H1 (cell line): Measurements from ENCODE around the gene L3MBTL4. TPM values are rescaled to one million over a fixed set of nuclear protein-coding genes. Genes with fewer than 3 reads are reported as not detected.
A peak's percentile ranks its signal among the peaks of the same experiment; 100 is the strongest.

ENCODE experiments used
- CTCF ChIA-PET: fragments of 300-600 bp; sonication (Branson Sonifier 250); formaldehyde crosslinking; loops from one replicate; lab custom pipeline; 2021; ENCODE audit not compliant: partially characterized antibody; lab: Charles Lee
- POLR2A ChIA-PET: fragments of 300-600 bp; sonication (Branson Sonifier 250); formaldehyde crosslinking; loops from one replicate; lab custom pipeline; 2021; ENCODE audit warnings: inconsistent platforms; ENCODE audit not compliant: partially characterized antibody; lab: Charles Lee
- DNase-seq, 2 experiments: peaks; one replicate each; pipeline versions ENCODE4 v3.0.0 to v3.0.0-alpha.2; 2010 to 2022; ENCODE audit warnings: low spot score in 2 of 2, low read depth in 1 of 2, mixed read lengths in 1 of 2
- FAIRE-seq: peaks from 2 replicates; lab custom pipeline; 2011; peaks lifted over from hg19 to GRCh38; lab: Jason Lieb, UNC
- H2AFZ ChIP-seq: 2 replicates; pipeline ENCODE4 v1.8.1; 2012; ENCODE audit warnings: low read length, inconsistent platforms
- H2AK5ac ChIP-seq: 2 replicates; pipeline ENCODE4 v1.6.1; 2013; ENCODE audit warnings: low read depth, low read length
- H2BK120ac ChIP-seq: replicated peaks from 2 replicates; pipeline ENCODE3; 2013; ENCODE audit warnings: low read depth, low read length, inconsistent platforms
- H2BK12ac ChIP-seq: 2 replicates; pipeline ENCODE4 v1.6.1; 2013; ENCODE audit warnings: low read depth, low read length
- H2BK15ac ChIP-seq: 2 replicates; pipeline ENCODE4 v1.6.1; 2013; ENCODE audit warnings: low read length
- H2BK20ac ChIP-seq: 2 replicates; pipeline ENCODE4 v1.6.1; 2013; ENCODE audit warnings: low read length
- H2BK5ac ChIP-seq: 2 replicates; pipeline ENCODE4 v1.6.1; 2013; ENCODE audit warnings: low read depth, low read length
- H3K14ac ChIP-seq: 2 replicates; pipeline ENCODE4 v1.6.1; 2013; ENCODE audit warnings: inconsistent platforms; ENCODE audit not compliant: insufficient read length
- H3K18ac ChIP-seq: 2 replicates; pipeline ENCODE4 v1.6.1; 2013; ENCODE audit warnings: low read length; ENCODE audit errors: extremely low read depth
- H3K23ac ChIP-seq: 2 replicates; pipeline ENCODE4 v1.6.1; 2013; ENCODE audit warnings: inconsistent platforms; ENCODE audit not compliant: insufficient read length
- H3K23me2 ChIP-seq: 2 replicates; pipeline ENCODE4 v1.6.1; 2013; ENCODE audit warnings: low read depth, low read length
- H3K27ac ChIP-seq: 2 replicates; pipeline ENCODE4 v1.6.1; 2011; ENCODE audit warnings: low read depth, low read length, inconsistent platforms
- H3K27me3 ChIP-seq, 4 experiments: replicated peaks in 1 of 4; 1 replicate in 1 of 4; 2 replicates in 3 of 4; pipeline versions ENCODE4 v1.6.1 to v1.8.1; 2011 to 2013; ENCODE audit warnings: low read length in 3 of 4, mild to moderate bottlenecking in 3 of 4, inconsistent platforms in 2 of 4, mixed read lengths in 2 of 4, moderate library complexity in 1 of 4; ENCODE audit not compliant: control insufficient read depth in 3 of 4, insufficient read depth in 3 of 4; ENCODE audit errors: extremely low read depth in 1 of 4
- H3K36me3 ChIP-seq, 4 experiments: 2 replicates each; pipeline versions ENCODE4 v1.6.1 to v1.8.1; 2011 to 2013; ENCODE audit warnings: mild to moderate bottlenecking in 4 of 4, low read length in 3 of 4, moderate library complexity in 2 of 4, control low read depth in 1 of 4, inconsistent platforms in 1 of 4; ENCODE audit not compliant: insufficient read depth in 4 of 4, control insufficient read depth in 2 of 4
- H3K4ac ChIP-seq: replicated peaks from 2 replicates; pipeline ENCODE3; 2013; ENCODE audit warnings: low read length, low read depth, mixed read lengths, inconsistent platforms; ENCODE audit not compliant: insufficient read length
- H3K4me1 ChIP-seq, 4 experiments: replicated peaks in 1 of 4; 1 replicate in 1 of 4; 2 replicates in 3 of 4; pipeline versions ENCODE4 v1.6.1 to v1.8.1; 2011 to 2013; ENCODE audit warnings: low read length in 3 of 4, inconsistent platforms in 2 of 4, mixed read lengths in 1 of 4; ENCODE audit not compliant: insufficient read depth in 4 of 4, control insufficient read depth in 3 of 4
- H3K4me2 ChIP-seq, 2 experiments: 2 replicates each; pipeline versions ENCODE4 v1.6.1 to v1.8.1; 2011 to 2013; ENCODE audit warnings: low read depth in 2 of 2, low read length in 2 of 2, control low read depth in 1 of 2, inconsistent platforms in 1 of 2, mild to moderate bottlenecking in 1 of 2; ENCODE audit not compliant: insufficient read depth in 1 of 2
- H3K4me3 ChIP-seq, 4 experiments: fragments of 200-600, 300-600 bp in 1 of 4; sonication (generic), shearing (Covaris generic), sonication (Bioruptor Twin) in 1 of 4; 2 replicates each; pipeline versions ENCODE4 v1.5.1 to v1.8.1; 2011 to 2016; ENCODE audit warnings: low read length in 4 of 4, low read depth in 3 of 4, control low read depth in 2 of 4, inconsistent platforms in 2 of 4, mild to moderate bottlenecking in 2 of 4, mixed read lengths in 1 of 4, moderate library complexity in 1 of 4; ENCODE audit not compliant: insufficient read depth in 2 of 4; ENCODE audit errors: extremely low read depth in 1 of 4
- H3K56ac ChIP-seq: replicated peaks from 2 replicates; pipeline ENCODE3; 2013; ENCODE audit warnings: low read depth, mild to moderate bottlenecking, mixed read lengths, low read length, inconsistent platforms; ENCODE audit not compliant: insufficient read length
- H3K79me1 ChIP-seq: 2 replicates; pipeline ENCODE4 v1.6.1; 2013; ENCODE audit warnings: low read depth, low read length, control low read depth
- H3K79me2 ChIP-seq, 2 experiments: 2 replicates each; pipeline versions ENCODE4 v1.6.1 to v1.8.1; 2012 to 2013; ENCODE audit warnings: low read length in 2 of 2, mild to moderate bottlenecking in 2 of 2, inconsistent platforms in 1 of 2; ENCODE audit not compliant: insufficient read depth in 2 of 2, control insufficient read depth in 1 of 2
- H3K9ac ChIP-seq, 4 experiments: replicated peaks in 1 of 4; 1 replicate in 1 of 4; 2 replicates in 3 of 4; pipeline versions ENCODE4 v1.6.1 to v1.8.1; 2011 to 2013; ENCODE audit warnings: low read depth in 3 of 4, low read length in 3 of 4, control low read depth in 2 of 4, mild to moderate bottlenecking in 2 of 4, moderate library complexity in 2 of 4, inconsistent platforms in 1 of 4; ENCODE audit errors: extremely low read depth in 1 of 4
- H3K9me3 ChIP-seq, 2 experiments: 2 replicates each; pipeline versions ENCODE4 v1.6.1 to v1.8.1; 2012 to 2013; ENCODE audit warnings: mild to moderate bottlenecking in 2 of 2, moderate library complexity in 2 of 2, control low read depth in 1 of 2, inconsistent platforms in 1 of 2, low read depth in 1 of 2, low read length in 1 of 2, mixed read lengths in 1 of 2; ENCODE audit not compliant: insufficient read depth in 2 of 2
- H4K20me1 ChIP-seq, 2 experiments: replicated peaks in 1 of 2; 2 replicates each; pipeline versions ENCODE3 to v1.8.1; 2011 to 2013; ENCODE audit warnings: inconsistent platforms in 2 of 2, low read length in 2 of 2, mild to moderate bottlenecking in 1 of 2; ENCODE audit not compliant: insufficient read depth in 2 of 2, control insufficient read depth in 1 of 2
- H4K5ac ChIP-seq: 2 replicates; pipeline ENCODE4 v1.6.1; 2013; ENCODE audit warnings: low read length, low read depth, mixed read lengths, inconsistent platforms; ENCODE audit not compliant: insufficient read length
- H4K8ac ChIP-seq: 2 replicates; pipeline ENCODE4 v1.8.0; 2013; ENCODE audit warnings: mild to moderate bottlenecking, moderate library complexity, low read length, inconsistent platforms; ENCODE audit not compliant: insufficient read depth; ENCODE audit errors: extremely low read depth
- H4K91ac ChIP-seq: replicated peaks from 2 replicates; pipeline ENCODE3; 2013; ENCODE audit warnings: low read length, mixed read lengths, inconsistent platforms; ENCODE audit not compliant: insufficient read length
- CTBP2 ChIP-seq: IDR thresholded peaks from 2 replicates; pipeline ENCODE4 v1.7.0; 2011; ENCODE audit warnings: borderline replicate concordance, mild to moderate bottlenecking, moderate library complexity, mixed read lengths, low read length; ENCODE audit not compliant: insufficient read depth, insufficient read length
- GTF2F1 ChIP-seq: IDR thresholded peaks from 2 replicates; pipeline ENCODE4 v1.6.1; 2012; ENCODE audit warnings: low read depth, low read length, improper control_type of control experiment, borderline replicate concordance
- KDM1A ChIP-seq: fragments of 200-600, 300-600 bp; sonication (generic); IDR thresholded peaks from 2 replicates; pipeline ENCODE4 v1.7.1; 2016; ENCODE audit warnings: mild to moderate bottlenecking, low read length, borderline replicate concordance
- SP4 ChIP-seq: IDR thresholded peaks from 2 replicates; pipeline ENCODE4 v1.6.1; 2012; ENCODE audit warnings: low read length, inconsistent platforms
- YY1 ChIP-seq: IDR thresholded peaks from 2 replicates; pipeline ENCODE4 v1.6.1; 2011; ENCODE audit warnings: low read depth, mild to moderate bottlenecking, low read length
- WGBS, 2 experiments: shearing (Covaris generic) in 1 of 2; methylation state at CpG; one replicate each; pipeline versions ENCODE4 v1.1.6 to v1.1.7; 2013 to 2015; ENCODE audit warnings: low lambda C conversion rate in 2 of 2, mixed read lengths in 2 of 2, inconsistent platforms in 1 of 2, low coverage in 1 of 2, missing lambda C conversion rate in 1 of 2; ENCODE audit not compliant: insufficient replicate concordance in 2 of 2, insufficient coverage in 1 of 2, insufficient read length in 1 of 2; ENCODE audit errors: extremely low coverage in 1 of 2, missing lambda C conversion rate in 1 of 2; 5-methylcytosine and 5-hydroxymethylcytosine counted together
- polyA plus RNA-seq, 7 experiments: library from polyadenylated mRNA; depleted of rRNA in 3 of 7; stranded (reverse) in 5 of 7; unstranded in 2 of 7; fragments of >200 nt in 5 of 7; fragments of 200-250 nt in 2 of 7; gene quantifications; 1 replicate in 5 of 7; 2 replicates in 1 of 7; 4 replicates in 1 of 7; pipeline versions ENCODE4 v1.2.1 to v1.2.3, GENCODE V29; 2011 to 2013; ENCODE audit warnings: missing spikeins in 2 of 7, mixed read lengths in 2 of 7
- total RNA-seq: library from RNA; stranded (reverse); fragmentation: NEBNext Ultra II Directional; extraction: Animal tissue kit (Norgen Biotek cat#: 25700); gene quantifications from 2 replicates; pipeline ENCODE4 v1.2.1, GENCODE V29; 2021

L3MBTL4 gene
- total and polyA plus RNA-seq, 2 of the 8 experiments (the other 6 are each of a cell fraction or from before 2014, with no cell fraction given): 1.0 to 2.1 TPM

- H3K27me3 ChIP-seq: no peaks in the 10 kb centered on the region
- no peaks in the 10 kb centered on the region for H3K79me1 ChIP-seq
- H2BK12ac ChIP-seq: no peak overlapping the region
- no peaks in the 10 kb centered on the region for H3K23me2 ChIP-seq
- DNase-seq (no peak), FAIRE-seq (no peak)
- no peak overlapping the region for H3K4ac ChIP-seq
- no peak overlapping the region for H4K91ac ChIP-seq
- H3K4me2 ChIP-seq: no peak overlapping the region
- no peaks in the 10 kb centered on the region for H3K79me2 ChIP-seq
- no peak overlapping the region for H3K27ac ChIP-seq
- no peak overlapping the region for H3K4me3 ChIP-seq
- H3K23ac ChIP-seq: no peak overlapping the region
- H3K4me1 ChIP-seq: 0 out of 7 replicates have a peak, but pooled peaks cover 0 to 2% (median 0%) of the 10 kb centered on the region in 4 experiments
- no peaks in the 10 kb centered on the region for H3K36me3 ChIP-seq
- H3K14ac ChIP-seq: no peak overlapping the region
- H2BK15ac ChIP-seq: 0 out of 2 replicates have a peak overlapping the region, but pooled peaks have one; percentile 5
- ChIA-PET CTCF (interaction anchor here (0.6 kb wide), 1 partner anchor 9 kb away, joined by 3 read pairs; no protein-coding TSS in a partner anchor), POLR2A (no interaction called here)
- H4K5ac ChIP-seq: no peak overlapping the region
- H2AFZ ChIP-seq: no peak overlapping the region
- WGBS, 2 experiments: 88% methylated on average over 5 of the region's 6 CpGs; no CpG with 5 or more reads in 1 of the 2 experiments
- H2BK120ac ChIP-seq: no peak overlapping the region
- no peaks in the 10 kb centered on the region for H3K9me3 ChIP-seq
- no peak overlapping the region for H2AK5ac ChIP-seq
- H3K56ac ChIP-seq: no peak overlapping the region
- no peaks in the 10 kb centered on the region for H4K20me1 ChIP-seq
- H2BK20ac ChIP-seq: peak overlapping the region; percentile 40; the same call in 1 of the 2 replicates
- H2BK5ac ChIP-seq: no peak overlapping the region
- H4K8ac ChIP-seq: no peak overlapping the region
- H3K18ac ChIP-seq: no peak overlapping the region
- H3K9ac ChIP-seq: no peak overlapping the region
- no peak for TF ChIP-seq YY1
- no peak for TF ChIP-seq CTBP2
- TF ChIP-seq SP4: no peak
- TF ChIP-seq GTF2F1: no peak
- TF ChIP-seq KDM1A: no peak
Measured at GRCh38 chr18:5962362-5962761, 452.3 kb downstream of the L3MBTL4 start.
